ENCODE data around the gene CDK15.

Gene CDK15

DNA sequence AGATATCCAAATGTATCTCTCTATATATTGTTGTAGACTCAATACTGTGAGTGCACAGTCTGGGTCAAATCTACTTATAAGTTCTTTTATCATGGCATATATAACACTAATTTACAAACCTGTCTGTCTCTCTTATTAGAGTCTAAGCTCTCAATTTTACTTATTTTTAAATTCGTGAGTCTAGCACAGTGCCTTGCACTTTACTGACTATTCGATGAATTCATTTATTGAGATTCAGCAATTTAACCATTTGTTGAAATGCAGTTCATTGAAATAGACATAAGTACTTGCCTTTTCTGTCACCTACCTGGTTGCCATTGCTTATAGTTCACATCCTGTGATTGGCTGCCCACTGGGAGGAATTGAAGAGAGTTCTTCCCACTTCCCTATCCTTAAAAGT lies 15.3 kb upstream of the CDK15 start:
- Histone ChIP-seq H3K79me1 (ENCODE audit: low read length) (no peaks in the 10 kb centered on the region), H3K36me3 (ENCODE audit: control insufficient read depth, insufficient read depth, low read length) (no peaks in the 10 kb centered on the region), H3K4me2 (ENCODE audit: low read length) (no peak overlapping the region), H4K8ac (ENCODE audit: low read depth, low read length) (no peak overlapping the region), H2BK5ac (ENCODE audit: low read length) (no peak overlapping the region), H4K5ac (ENCODE audit: low read length) (no peak overlapping the region), H3K23ac (ENCODE audit: low read length) (no peak overlapping the region), H3K27ac (ENCODE audit: low read depth, low read length) (no peak overlapping the region), H3K4me3 (ENCODE audit: low read length) (no peak overlapping the region), H2BK120ac (ENCODE audit: low read depth, low read length) (no peak overlapping the region), H3K56ac (ENCODE audit: low read length) (no peak overlapping the region), H3K27me3 (ENCODE audit: insufficient read depth, low read length, poor library complexity) (no peaks in the 10 kb centered on the region), H3K4me1 (ENCODE audit: control insufficient read depth, low read depth, low read length) (no peaks in the 10 kb centered on the region), H3K9ac (ENCODE audit: low read length) (no peak overlapping the region), H3K18ac (ENCODE audit: low read length) (no peak overlapping the region), H2BK15ac (replicated peaks; ENCODE audit: low read depth) (no peak overlapping the region), H3K4ac (ENCODE audit: low read depth, low read length) (no peak overlapping the region), H2AK5ac (ENCODE audit: low read length) (no peak overlapping the region), H3K79me2 (ENCODE audit: control insufficient read depth, insufficient read depth, low read length) (no peaks in the 10 kb centered on the region)
- WGBS (ENCODE audit: extremely low coverage, insufficient coverage, low lambda C conversion rate), result no CpG with 5 or more reads among the region's 2 CpGs
- no peak for DNase-seq

DNA sequence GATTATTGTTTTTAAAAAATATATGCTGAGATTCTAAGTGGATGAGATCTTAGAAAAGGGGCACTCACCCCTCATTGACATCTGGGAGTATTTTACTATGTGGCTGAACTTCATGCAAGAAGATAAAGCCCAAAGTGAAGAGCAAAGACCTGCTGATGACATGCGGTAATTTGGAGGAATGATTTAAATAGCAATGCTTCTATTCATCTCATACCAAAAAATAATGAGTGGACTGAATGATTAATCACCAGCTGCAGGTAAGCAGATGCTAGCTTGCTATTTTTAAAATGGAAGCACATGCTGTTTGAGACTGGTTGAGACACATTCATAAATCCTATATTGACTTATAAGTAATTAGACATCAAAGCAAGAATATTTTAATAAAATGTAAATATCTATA lies 12.7 kb upstream of the CDK15 start:
- no peaks in the 10 kb centered on the region for H3K27me3 ChIP-seq (ENCODE audit: insufficient read depth, low read length, poor library complexity)
- H3K56ac ChIP-seq (ENCODE audit: low read length), result no peak overlapping the region
- no peak overlapping the region for H2BK5ac ChIP-seq (ENCODE audit: low read length)
- no peak overlapping the region for H2BK120ac ChIP-seq (ENCODE audit: low read depth, low read length)
- H3K27ac ChIP-seq (ENCODE audit: low read depth, low read length), result no peak overlapping the region
- no peaks in the 10 kb centered on the region for H3K79me1 ChIP-seq (ENCODE audit: low read length)
- no peak overlapping the region for H4K5ac ChIP-seq (ENCODE audit: low read length)
- H3K4me1 ChIP-seq (ENCODE audit: control insufficient read depth, low read depth, low read length), result no peaks in the 10 kb centered on the region
- no peak overlapping the region for H3K23ac ChIP-seq (ENCODE audit: low read length)
- H3K4me3 ChIP-seq (ENCODE audit: low read length), result no peak overlapping the region
- no peak overlapping the region for H3K4me2 ChIP-seq (ENCODE audit: low read length)
- H3K4ac ChIP-seq (ENCODE audit: low read depth, low read length), result no peak overlapping the region
- no peaks in the 10 kb centered on the region for H3K79me2 ChIP-seq (ENCODE audit: control insufficient read depth, insufficient read depth, low read length)
- no peak overlapping the region for H2AK5ac ChIP-seq (ENCODE audit: low read length)
- no CpG with 5 or more reads among the region's 1 CpG for WGBS (ENCODE audit: extremely low coverage, insufficient coverage, low lambda C conversion rate)
- no peak overlapping the region for H2BK15ac ChIP-seq (replicated peaks; ENCODE audit: low read depth)
- H3K9ac ChIP-seq (ENCODE audit: low read length), result no peak overlapping the region
- no peak overlapping the region for H4K8ac ChIP-seq (ENCODE audit: low read depth, low read length)
- DNase-seq, result no peak
- H3K36me3 ChIP-seq (ENCODE audit: control insufficient read depth, insufficient read depth, low read length), result no peaks in the 10 kb centered on the region
- no peak overlapping the region for H3K18ac ChIP-seq (ENCODE audit: low read length)

DNA sequence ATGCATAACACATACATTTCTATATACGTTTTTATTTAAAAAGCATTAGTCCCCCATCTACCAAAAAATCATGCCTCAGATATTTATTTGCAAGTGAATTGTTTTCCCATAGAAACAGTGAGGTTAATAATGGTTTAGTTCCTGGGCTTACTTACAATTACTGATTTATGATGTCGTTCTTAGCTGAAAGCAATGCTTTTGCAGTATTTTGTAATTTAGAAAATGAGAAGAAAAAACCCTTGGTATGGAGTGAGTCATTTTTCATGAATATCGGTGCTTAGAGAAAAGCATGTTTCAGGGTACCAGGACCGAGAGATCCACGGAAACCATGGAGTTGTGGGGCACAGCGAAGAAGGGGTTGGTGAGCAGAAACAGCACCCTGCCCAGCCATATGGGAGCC lies 12.0 kb upstream of the CDK15 start:
- Histone ChIP-seq H3K4me1 (ENCODE audit: control insufficient read depth, low read depth, low read length) (no peaks in the 10 kb centered on the region), H3K4me3 (ENCODE audit: low read length) (no peak overlapping the region), H3K4me2 (ENCODE audit: low read length) (no peak overlapping the region), H3K27me3 (ENCODE audit: insufficient read depth, low read length, poor library complexity) (no peaks in the 10 kb centered on the region), H3K18ac (ENCODE audit: low read length) (no peak overlapping the region), H2BK15ac (replicated peaks; ENCODE audit: low read depth) (no peak overlapping the region), H3K79me1 (ENCODE audit: low read length) (no peaks in the 10 kb centered on the region), H3K23ac (ENCODE audit: low read length) (no peak overlapping the region), H3K9ac (ENCODE audit: low read length) (no peak overlapping the region), H4K5ac (ENCODE audit: low read length) (no peak overlapping the region), H2BK5ac (ENCODE audit: low read length) (no peak overlapping the region), H2BK120ac (ENCODE audit: low read depth, low read length) (no peak overlapping the region), H3K4ac (ENCODE audit: low read depth, low read length) (no peak overlapping the region), H3K79me2 (ENCODE audit: control insufficient read depth, insufficient read depth, low read length) (no peaks in the 10 kb centered on the region), H4K8ac (ENCODE audit: low read depth, low read length) (no peak overlapping the region), H2AK5ac (ENCODE audit: low read length) (no peak overlapping the region), H3K36me3 (ENCODE audit: control insufficient read depth, insufficient read depth, low read length) (no peaks in the 10 kb centered on the region), H3K27ac (ENCODE audit: low read depth, low read length) (no peak overlapping the region), H3K56ac (ENCODE audit: low read length) (no peak overlapping the region)
- DNase-seq, result no peak
- WGBS (ENCODE audit: extremely low coverage, insufficient coverage, low lambda C conversion rate), result no CpG with 5 or more reads among the region's 6 CpGs

DNA sequence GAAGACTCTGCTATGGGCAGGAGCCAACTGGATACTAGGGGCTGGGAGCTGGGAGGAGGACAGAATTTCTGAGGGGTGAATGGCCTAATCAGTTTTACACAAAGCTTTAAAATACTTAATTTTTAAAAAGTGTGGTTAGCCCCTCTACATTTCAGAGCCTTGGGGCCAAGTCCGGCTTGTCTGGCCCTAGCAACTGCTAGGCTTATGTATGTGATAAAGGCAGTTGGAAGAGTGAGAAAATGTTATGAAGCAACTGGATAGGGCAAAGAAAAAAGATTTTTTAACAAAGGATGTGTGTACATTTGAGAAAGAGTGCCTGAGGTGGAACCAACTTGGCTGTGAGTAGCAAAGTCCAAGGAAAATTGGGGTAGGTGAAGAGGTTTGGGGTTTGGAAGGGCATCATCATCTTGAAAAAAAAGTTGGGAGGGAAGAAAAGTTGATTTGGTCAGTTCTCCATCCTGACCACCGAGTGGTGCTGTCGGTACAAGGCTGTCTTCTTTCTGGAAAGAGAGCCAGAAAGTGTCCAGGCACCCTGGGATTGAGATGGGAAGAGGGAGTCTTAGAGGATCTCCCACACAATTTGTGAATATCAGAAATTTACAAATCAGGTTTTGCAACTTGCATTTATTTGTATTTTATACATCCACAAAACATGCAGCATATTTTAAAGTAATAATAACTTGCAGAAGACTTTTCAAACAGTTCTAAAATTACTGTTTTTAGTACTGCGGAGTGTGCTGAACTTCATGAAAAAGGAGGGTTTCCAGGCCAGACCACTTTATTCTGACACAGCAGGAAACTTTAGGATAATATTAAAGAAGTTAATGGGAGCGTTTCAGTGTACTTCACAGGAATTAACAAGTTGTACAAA lies 10.5 kb upstream of the CDK15 start:
- no CpG with 5 or more reads among the region's 5 CpGs for WGBS (ENCODE audit: extremely low coverage, insufficient coverage, low lambda C conversion rate)
- Histone ChIP-seq H3K36me3 (ENCODE audit: control insufficient read depth, insufficient read depth, low read length) (no peaks in the 10 kb centered on the region), H3K4me2 (ENCODE audit: low read length) (no peak overlapping the region), H3K9ac (ENCODE audit: low read length) (no peak overlapping the region), H2BK5ac (ENCODE audit: low read length) (no peak overlapping the region), H4K5ac (ENCODE audit: low read length) (no peak overlapping the region), H3K23ac (ENCODE audit: low read length) (no peak overlapping the region), H3K4me1 (ENCODE audit: control insufficient read depth, low read depth, low read length) (no peaks in the 10 kb centered on the region), H3K27ac (ENCODE audit: low read depth, low read length) (no peak overlapping the region), H3K4me3 (ENCODE audit: low read length) (no peak overlapping the region), H3K18ac (ENCODE audit: low read length) (no peak overlapping the region), H3K79me1 (ENCODE audit: low read length) (no peaks in the 10 kb centered on the region), H3K27me3 (ENCODE audit: insufficient read depth, low read length, poor library complexity) (no peaks in the 10 kb centered on the region), H2BK120ac (ENCODE audit: low read depth, low read length) (no peak overlapping the region), H2BK15ac (replicated peaks; ENCODE audit: low read depth) (no peak overlapping the region), H2AK5ac (ENCODE audit: low read length) (no peak overlapping the region), H4K8ac (ENCODE audit: low read depth, low read length) (no peak overlapping the region), H3K79me2 (ENCODE audit: control insufficient read depth, insufficient read depth, low read length) (no peaks in the 10 kb centered on the region), H3K56ac (ENCODE audit: low read length) (no peak overlapping the region), H3K4ac (ENCODE audit: low read depth, low read length) (no peak overlapping the region)
- DNase-seq, result peak; percentile 68

- no peak overlapping the region for H2BK15ac ChIP-seq (replicated peaks; ENCODE audit: low read depth)
- no peaks in the 10 kb centered on the region for H3K4me1 ChIP-seq (ENCODE audit: control insufficient read depth, low read depth, low read length)
- H3K79me2 ChIP-seq (ENCODE audit: control insufficient read depth, insufficient read depth, low read length), result no peaks in the 10 kb centered on the region
- H3K9ac ChIP-seq (ENCODE audit: low read length), result no peak overlapping the region
- H3K4me3 ChIP-seq (ENCODE audit: low read length), result no peak overlapping the region
- no peak overlapping the region for H2AK5ac ChIP-seq (ENCODE audit: low read length)
- no peak overlapping the region for H3K23ac ChIP-seq (ENCODE audit: low read length)
- no peak overlapping the region for H3K27ac ChIP-seq (ENCODE audit: low read depth, low read length)
- no peak for DNase-seq
- H3K27me3 ChIP-seq (ENCODE audit: insufficient read depth, low read length, poor library complexity), result no peaks in the 10 kb centered on the region
- no peak overlapping the region for H2BK120ac ChIP-seq (ENCODE audit: low read depth, low read length)
- no peaks in the 10 kb centered on the region for H3K36me3 ChIP-seq (ENCODE audit: control insufficient read depth, insufficient read depth, low read length)
- H4K8ac ChIP-seq (ENCODE audit: low read depth, low read length), result no peak overlapping the region
- no peak overlapping the region for H3K56ac ChIP-seq (ENCODE audit: low read length)
- no peak overlapping the region for H2BK5ac ChIP-seq (ENCODE audit: low read length)
- no peak overlapping the region for H3K4me2 ChIP-seq (ENCODE audit: low read length)
- no peak overlapping the region for H3K18ac ChIP-seq (ENCODE audit: low read length)
- no peak overlapping the region for H4K5ac ChIP-seq (ENCODE audit: low read length)
- H3K79me1 ChIP-seq (ENCODE audit: low read length), result no peaks in the 10 kb centered on the region
- no peak overlapping the region for H3K4ac ChIP-seq (ENCODE audit: low read depth, low read length)
Observed at GRCh38 chr2:201796478-201796865, 9.9 kb upstream of the CDK15 start.
